Measurements from ENCODE around the gene SPOCK1.
"Not testable (repeated sequence)": the region's sequence is repeated elsewhere in the genome, so short reads cannot be mapped to it uniquely, and the experiment has no call there.

SPOCK1 gene

DNA sequence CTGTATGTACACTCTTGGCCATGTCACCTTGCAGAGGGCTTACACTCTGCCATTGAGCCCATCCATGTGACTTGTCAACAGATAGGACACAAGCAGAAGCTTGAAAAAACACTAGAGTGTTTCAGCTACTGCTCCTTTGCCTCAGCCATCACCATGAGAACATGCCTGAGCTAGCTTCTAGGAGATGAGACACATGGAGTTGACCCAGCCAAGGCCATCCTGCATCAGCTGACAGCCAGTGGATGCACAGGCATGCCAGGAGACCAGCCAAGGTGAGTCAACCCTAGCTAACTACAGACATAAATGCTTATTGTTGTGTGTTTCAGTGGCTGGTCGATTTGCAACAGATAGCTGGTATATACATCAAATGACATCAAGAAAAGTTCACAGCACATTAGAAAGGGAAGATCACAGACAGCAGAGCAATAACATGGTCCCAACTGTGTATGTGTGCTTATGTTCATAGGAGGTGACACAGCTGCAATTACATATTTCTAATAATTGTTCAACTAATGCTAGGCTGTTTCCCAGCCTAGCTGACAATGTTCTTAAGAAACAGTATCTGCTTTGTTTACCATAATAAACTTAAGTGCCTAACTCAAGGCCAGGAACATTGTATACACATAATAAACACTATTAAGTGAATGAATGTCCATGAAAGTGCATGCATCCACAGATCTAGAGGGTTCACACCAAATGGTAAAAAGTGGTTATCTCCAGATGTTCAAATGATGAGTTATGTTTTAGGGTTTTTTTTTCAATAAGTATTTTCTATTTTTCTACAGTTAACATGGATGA, 105.7 kb downstream of the SPOCK1 start:
- no peak for DNase-seq

DNA sequence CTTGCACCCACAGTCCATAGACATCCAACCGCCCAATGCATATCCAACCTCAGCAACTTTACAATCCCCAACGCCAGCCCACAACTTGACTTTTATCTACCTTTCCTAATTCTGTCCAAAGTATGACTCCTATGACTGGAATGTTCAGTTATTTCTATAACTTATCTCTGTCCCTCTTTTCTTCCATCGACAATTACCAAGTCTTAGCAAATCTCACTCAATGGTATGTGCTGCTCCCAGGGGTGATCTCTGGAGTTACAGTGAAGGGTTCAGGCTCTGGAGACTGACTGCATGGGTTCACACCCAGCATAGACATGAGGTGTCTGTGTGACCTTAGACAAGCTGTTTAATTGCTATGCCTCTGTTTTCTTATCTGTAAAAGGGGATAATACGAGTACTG, 106.9 kb downstream of the SPOCK1 start:
- no peak for DNase-seq

DNA sequence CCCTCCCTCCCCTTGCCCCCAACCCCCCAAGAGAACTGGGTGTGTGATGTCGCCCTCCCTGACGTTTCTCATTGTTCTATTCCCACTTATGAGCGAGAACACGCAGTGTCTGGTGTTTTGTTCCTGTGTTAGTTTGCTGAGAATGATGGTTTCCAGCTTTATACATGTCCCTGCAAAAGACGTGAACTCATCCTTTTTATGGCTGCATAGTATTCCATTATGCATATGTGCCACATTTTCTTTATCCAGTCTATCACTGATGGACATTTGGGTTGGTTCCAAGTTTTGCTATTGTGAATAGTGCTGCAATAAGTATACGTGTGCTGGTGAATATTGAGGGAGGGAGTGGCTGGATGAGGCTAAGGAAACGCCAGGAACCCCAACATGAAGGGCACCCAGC, 108.1 kb downstream of the SPOCK1 start:
- not testable (repeated sequence) for DNase-seq

DNA sequence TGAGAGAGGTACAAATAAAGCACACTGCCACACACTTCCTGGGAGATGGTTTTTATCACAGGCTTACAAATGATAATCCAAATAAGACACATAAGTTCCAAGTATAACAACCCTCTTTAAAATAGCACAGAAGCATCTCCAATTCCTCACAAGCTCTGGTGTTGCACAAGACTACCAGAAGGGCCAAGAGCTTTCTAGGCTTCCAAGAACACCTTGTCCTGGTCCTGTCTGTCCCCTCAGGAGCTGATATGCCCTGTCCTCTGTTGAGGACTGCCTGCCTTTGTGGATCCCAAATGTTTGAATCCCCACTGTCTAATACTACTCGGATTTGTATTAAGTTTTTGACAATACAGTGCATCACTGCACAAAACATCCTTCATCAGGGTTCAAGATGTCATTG, 110.1 kb downstream of the SPOCK1 start:
- DNase-seq = no peak

DNA sequence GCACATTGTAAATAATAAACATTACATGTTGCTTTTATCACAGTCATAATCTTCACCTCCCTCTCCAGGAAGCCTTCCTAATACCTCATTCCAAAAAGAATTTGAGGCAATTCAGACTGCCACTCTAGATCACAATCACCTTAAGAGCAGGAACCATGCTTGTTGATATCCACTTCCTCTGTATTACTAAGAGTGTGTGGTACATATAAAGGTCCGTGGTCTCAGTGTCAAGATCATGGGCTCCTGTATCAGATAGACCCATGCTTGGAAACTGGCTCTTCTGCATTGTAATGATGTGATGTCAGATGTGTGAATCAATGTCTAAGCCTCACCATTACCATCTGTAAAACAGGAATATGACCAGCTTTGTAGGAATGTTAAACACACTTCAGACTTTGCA, 114.1 kb downstream of the SPOCK1 start:
- no peak for DNase-seq

DNA sequence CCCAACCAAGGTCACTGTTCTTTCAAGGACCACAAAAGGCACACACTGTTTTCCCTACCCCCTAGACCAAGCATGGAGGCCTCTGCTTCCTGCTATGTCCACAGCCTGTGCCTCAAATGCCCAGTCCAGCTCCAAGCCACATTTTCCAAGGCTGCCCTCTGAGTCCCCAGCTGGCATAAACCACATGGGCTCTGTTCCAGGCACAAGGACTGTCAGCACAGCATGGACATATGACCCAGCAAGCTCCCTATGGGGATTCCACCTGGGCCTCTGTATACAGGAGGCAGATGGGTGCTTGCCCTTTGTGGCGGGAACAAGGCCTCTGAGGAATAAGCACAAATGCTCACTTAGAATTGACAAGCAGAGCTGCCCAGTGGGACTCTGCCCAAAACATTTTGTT, 115.2 kb downstream of the SPOCK1 start:
- no peak for DNase-seq

DNA sequence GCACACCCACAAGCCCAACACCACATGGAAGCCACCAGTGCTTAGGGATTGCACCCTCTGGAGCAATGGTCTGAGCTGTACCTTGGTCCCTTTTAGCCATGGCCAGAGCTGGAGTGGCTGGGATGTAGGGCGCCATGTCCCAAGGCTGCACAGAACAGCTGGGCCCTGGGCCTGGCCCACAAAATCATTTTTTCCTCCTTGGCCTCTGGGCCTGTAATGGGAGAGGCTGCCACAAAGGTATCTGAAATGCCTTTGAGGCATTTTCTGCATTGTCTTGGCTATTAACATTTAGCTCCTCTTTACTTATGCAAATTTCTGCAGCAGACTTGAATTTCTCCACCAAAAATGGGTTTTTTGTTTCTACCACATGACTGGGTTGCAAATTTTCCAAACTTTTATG, 117.6 kb downstream of the SPOCK1 start:
- DNase-seq = no peak

DNA sequence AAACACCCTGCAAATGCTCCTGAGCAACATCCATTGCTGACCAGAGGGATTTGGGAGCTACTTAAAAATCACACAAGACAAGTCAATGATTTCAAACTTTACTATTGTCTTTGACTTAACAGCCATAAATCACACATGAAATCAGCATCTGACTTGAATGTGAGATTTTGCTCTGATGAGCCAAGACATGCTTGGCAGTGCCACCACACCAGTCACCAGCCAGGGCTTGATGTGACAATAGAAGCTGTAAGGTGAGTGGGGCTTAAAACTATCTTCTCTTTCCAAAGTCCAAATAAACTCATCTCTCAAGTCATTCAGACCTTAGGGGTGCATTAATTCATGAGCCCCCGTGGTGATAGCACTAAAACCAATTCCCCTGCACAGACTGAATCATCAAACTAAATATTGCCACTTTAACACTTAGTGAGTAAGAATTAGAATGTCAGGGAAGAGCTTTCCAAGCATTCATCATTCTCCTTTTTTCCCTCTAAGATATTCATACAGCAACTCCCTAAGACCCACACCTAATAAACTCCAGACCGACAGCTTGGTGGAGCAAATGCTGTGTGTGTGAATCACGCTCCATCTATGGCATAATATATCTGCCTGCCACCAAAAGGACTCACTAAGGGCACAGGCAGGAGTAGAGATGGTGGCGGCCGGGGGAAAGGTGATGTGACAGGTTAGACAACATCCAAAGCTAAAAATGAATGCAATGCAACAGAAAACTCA, 119.4 kb downstream of the SPOCK1 start:
- DNase-seq = no peak

DNA sequence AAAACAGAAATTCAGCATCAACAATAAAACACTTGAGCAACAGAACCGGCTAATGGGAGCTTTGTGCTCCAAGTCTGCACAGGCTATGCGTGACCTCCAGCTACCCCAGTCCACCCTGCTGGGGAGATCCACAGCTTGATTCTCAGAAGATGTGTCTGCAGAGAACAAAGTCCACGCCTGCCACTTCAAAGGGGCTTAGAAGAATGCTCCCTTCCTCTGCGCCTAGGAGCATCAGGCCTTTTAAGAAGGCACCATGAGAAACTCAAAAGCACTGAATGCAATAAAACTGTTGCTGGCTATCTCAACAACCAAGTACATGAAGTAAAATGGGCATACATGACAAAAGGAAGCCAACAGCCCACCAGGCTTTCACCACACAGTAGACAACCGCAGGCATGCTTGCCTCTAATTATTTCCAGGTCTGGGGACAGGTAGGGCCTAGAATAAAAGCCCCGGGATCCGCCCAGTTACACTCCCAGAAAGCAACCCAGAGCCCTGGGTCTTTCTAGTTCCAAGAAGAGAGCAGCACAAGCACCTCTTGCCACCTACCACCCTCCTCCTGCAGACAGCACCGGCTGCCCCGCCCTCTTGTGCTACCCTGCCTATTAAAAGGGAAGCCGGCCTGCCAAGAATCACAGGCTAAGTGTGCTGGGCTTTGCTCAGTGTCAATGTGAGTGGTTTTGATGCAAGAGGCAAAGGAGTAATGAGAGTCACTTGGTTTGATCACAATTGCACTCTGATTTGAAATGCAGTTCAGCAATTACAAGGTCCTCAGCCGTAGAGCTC, 123.2 kb downstream of the SPOCK1 start:
- DNase-seq = no peak

DNA sequence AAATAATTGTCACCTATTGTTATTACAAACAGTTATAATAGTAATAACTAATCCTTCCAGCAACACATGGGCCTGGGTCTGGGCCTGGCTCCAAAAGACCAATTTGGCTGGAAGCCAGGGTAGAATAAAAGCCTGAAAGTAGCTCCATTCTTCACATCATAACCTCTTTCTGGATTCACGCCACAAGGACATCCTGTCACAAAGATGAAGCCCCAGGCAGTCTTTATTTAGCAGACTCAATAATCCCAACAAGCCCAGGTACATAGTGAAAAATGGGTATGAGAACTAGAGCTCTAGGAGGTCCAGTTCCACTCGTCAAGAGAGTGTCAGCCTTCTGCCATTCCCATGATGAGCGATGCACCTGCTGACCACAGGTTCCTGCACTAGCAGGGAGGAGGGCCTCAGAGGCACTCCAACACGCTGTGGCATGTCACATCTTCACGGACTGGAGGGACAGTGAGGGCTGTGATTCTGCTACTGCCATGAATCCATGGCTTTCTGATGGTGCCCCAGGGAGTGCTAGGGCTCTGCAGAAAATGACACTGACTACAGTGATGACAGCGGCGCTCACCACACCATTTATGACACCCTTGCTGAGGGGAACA, 124.9 kb downstream of the SPOCK1 start:
- DNase-seq = no peak

DNA sequence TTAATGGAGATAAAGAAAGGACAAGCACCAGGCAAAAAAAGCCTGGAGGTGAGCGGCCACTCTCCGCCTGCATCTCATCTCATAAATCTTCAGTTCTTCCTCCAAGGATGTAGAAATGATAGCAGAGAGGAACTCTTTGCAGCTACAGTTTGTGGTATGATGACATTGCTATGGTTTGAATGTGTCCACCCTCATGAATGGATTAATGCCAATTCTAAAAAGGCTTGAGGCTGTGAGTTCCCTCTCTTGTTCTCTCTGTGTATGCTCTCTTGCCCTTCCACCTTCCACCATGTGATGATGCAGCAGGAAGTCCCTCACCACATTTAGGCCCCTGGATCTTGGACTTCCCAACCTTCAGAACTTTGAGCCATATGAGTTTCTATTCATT, 126.4 kb downstream of the SPOCK1 start:
- no peak for DNase-seq

DNA sequence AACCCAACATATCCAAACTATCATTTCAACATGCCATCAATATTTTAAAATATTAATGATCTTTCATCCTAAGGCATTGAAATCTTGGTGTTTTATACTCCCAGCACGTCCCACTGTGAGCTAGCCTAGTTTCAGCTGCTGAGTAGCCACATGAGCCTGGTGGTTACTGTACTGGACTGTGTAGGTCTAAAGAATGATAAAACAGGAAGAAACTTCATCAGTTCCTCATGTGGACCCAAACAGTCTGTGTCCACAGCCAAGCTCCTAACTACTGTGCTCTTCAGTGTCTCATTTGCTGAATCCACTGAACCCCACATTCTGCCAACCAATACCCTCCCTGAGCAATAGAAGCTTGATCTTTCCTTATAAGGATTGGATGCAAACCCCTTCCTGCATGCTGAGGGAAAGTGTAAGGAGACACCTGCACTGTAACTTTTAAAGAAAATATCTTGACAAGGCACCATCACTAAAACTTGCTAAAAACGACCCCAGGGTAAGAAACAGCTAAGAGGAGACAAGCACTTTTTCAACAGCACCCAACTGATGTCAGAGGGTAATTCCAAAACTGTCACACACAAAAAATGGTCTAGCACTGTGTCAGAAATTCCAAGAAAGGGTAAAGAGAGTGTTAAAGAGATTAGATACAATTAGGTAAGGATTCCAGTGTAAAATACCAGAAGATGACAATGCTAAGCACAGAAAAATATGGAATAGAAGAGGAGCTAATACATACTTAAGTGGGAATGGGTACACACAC, 126.9 kb downstream of the SPOCK1 start:
- no peak for DNase-seq

DNA sequence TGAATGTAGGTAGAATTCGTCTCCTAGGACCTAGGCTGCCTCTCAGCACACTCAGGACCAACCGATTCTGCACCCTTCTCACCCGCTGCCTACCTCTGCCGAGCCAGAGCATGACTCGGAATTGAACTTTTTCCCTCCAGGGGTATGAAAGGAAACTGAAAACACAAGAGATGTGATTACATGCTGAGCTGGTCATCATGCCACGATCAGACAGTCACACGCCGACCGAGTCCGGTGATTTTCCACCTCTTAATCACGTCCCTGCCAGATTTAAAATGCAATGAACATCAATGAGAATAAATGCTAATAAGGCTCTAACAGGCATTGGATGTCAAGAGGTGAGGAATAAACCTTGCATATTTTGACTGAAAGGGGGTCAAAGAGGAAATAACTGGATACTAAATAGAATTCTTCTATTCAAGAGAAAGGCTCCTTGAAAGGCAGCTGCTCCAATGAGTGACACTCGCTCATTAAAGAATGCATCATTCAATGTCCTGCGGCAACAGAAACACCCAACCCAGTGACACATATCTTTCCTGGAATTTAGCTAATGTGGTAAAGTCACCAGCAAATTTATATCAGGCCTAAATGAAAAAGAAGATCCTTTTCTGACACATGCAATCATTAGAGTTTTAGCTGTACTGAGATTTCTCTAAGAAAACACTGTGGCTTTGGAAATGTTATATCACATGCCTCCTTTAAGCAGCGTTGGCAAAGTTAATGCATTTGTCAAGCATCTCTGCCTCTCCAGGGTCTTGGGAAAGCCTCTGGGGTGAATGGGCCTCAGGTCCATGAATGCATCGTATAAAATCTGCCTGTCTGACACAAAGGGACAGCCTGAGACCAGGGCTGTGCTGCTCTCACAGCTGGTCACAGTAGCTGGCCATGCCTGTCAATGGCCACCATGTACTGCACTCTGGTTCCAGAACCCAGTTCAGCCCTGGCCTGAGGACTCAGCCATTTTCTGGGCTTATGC, 128.7 kb downstream of the SPOCK1 start:
- DNase-seq = no peak

DNA sequence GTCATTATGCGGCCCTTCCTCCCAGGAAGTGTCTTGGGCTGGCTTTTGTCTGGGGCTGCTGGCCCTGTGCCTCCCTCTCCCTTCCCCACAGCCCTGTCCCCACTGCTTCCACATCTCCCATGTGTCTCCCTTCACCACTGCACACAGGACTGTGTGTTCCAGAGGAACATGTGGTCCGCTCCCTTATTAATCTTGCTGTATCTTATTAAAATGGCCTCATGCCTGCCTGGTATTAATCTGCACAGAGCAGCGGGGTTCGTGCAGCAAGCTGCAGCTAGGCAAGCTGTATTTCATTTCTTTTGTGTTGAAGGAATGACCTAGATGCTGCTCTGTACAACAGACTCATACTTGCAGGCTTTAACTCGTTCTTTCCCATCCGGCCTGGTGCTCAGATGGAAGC, 130.5 kb downstream of the SPOCK1 start:
- no peak for DNase-seq

DNA sequence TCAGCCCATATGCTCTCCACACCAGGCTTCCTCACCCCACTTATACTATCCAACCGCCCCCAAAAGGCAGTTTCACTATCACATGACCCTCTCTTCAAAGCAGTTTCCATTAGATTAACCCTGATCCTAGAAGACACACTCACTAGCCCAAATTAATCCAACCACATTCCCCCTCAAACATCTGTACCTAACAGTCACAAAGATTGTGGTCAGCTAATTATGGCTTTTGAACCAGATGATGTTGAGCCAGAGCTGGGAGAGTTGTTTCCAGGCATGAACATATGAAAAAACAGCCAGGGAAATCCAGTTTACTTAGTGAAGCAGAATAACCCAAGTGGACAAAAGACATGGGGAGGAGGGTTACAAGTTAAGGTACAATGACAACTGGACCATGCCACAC, 131.2 kb downstream of the SPOCK1 start:
- no peak for DNase-seq

DNA sequence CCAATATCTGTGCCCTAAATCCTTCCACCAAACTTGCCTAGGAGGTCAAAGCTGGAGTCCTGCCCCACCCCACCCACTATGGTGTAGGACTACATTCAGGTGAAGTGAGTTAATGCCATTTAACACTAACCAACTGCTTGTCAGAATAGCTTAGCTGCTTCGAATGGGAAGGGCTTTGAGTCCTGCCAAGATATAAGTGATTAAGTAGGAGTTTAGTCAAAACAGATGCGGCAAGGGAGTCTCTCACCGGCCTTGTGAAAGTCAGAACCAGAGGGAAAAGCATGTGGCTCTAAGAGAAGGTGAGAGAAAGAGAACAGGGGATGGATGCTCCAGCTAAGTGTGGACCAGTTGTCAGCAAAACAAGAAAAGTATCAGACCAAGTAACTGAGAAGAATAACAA, 132.6 kb downstream of the SPOCK1 start:
- no peak for DNase-seq

DNA sequence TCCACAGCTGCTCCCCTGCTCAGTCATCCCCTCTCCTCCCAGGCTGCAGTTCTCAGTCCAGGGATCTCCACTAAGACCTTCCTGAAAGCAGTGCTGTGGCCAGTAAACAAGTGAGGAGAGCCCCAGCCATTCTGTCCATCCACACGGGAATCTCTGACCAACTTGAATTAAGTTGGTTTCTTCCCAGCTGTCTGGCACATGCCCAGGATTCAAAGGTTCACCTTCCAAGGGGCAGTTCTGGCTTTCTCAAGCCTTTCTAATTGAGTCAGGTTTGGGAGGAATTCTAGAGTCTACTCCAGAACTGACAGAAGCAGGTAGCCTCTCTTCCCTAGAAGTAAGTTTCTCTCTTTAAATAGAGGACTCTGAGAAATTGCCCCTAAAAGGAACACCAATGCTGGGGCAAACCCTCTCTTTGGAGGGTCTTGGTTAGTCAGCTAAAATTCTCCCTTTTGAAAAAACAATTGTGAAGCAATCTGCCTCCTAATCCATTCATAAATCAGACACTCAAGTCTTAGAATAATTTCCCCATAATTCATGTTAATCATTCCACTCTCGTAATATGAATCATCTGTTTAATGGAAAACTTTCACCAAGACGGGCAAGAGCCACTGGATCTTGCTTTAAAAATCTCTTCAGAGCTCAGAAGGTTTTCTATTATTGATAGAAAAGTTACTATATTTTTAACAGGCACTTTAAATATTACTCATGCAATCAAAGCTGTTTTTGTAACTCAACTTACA, 133.8 kb downstream of the SPOCK1 start:
- no peak for DNase-seq

DNA sequence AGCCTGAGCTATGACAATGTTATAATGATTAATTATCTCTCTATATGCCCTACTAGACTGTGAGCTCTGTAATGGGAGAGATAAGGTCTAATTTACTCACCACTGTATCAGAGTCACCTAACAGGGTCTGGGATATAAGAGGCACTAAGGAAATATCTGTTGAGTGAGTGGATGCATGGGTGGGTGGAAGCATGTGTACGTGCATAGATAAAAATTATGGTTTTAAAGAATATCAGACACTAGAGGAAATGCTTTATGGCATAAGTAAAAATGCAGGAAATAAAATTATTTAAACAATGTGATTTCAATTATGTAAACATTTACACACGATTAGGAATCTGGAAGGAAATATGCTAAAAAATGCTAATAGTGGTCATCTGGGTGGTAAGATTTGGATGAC, 137.8 kb downstream of the SPOCK1 start:
- DNase-seq = no peak

DNA sequence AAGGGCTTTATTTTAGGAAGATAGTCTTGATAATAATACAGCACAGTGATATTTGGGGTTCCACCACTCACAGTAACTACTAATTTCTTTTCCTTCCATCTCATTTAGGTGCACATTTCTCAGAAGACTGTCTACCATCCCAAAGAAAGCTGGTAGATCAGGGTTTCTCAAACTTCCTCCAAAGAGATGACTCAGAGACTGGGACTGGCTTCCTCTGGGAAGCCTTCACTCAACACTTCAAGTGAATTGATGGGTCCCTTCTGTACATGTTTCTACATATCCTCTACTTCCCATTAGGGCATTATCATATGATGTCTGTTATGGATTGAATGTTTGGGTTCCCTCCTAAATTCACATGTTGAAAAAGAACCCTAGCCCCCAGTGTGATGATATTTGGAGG, 138.5 kb downstream of the SPOCK1 start:
- DNase-seq = no peak

DNA sequence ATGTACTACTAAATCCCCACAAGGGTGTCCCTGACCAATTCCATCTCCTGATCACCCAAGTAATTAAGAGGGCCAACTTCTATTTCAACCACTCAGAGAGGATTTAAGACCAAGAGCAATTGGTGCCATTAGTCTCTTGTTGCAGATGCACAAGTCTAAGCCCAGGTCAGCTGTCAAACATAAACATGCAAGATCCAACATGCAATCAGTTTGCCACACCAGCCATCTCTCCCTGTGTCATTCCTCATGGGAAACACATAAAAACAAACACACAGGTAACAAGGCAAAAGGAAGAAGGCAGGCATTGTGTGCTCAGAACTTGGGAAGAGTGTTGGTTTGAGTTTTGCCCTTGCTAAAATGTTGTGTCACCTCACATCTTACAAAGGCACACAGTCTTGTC, 139.2 kb downstream of the SPOCK1 start:
- no peak for DNase-seq

DNA sequence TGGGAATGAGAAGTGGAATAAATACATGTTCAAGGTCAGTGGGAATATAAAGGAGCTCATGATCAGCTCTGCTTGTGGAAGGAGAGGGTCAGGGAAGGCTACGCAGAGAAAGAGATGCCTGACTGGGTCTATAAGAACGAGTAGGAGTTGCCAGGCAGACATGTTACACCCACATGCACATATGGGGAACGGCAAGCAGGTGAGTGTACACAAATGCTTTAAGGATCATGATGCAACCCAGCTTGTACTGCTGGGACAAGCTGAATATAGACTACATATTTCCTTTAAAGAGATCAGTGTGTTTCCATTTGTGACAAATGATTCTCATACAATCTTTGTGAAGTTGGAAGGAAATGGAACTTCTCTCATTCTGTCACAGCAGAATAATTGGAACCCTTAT, 141.7 kb downstream of the SPOCK1 start:
- DNase-seq = no peak
